Osteocyte (in vitro differentiated cells): ENCODE measurements around the gene CLEC3A. TPM values are rescaled to one million over a fixed set of nuclear protein-coding genes. Genes with fewer than 3 reads are reported as not detected.
"Not testable (repeated sequence)": the region's sequence is repeated elsewhere in the genome, so short reads cannot be mapped to it uniquely, and the experiment has no call there.

Source experiments
- DNase-seq: peaks from one replicate; pipeline ENCODE4 v3.0.0; 2021; ENCODE audit warnings: mixed read lengths; ENCODE audit not compliant: unreplicated experiment; ENCODE audit errors: extremely low spot score
- H3K27ac Mint-ChIP-seq: one replicate; pipeline ENCODE4 v1.8.0; 2021; ENCODE audit warnings: mild to moderate bottlenecking, mixed read lengths; ENCODE audit not compliant: unreplicated experiment
- H3K27me3 Mint-ChIP-seq: one replicate; pipeline ENCODE4 v1.8.0; 2021; ENCODE audit warnings: mixed read lengths; ENCODE audit not compliant: unreplicated experiment
- H3K36me3 Mint-ChIP-seq: one replicate; pipeline ENCODE4 v1.8.0; 2021; ENCODE audit warnings: mixed read lengths; ENCODE audit not compliant: unreplicated experiment
- H3K4me1 Mint-ChIP-seq: one replicate; pipeline ENCODE4 v1.8.0; 2021; ENCODE audit warnings: mixed read lengths; ENCODE audit not compliant: unreplicated experiment
- H3K4me3 Mint-ChIP-seq: one replicate; pipeline ENCODE4 v1.8.0; 2021; ENCODE audit warnings: mild to moderate bottlenecking, moderate library complexity, mixed read lengths; ENCODE audit not compliant: unreplicated experiment
- H3K9me3 Mint-ChIP-seq: one replicate; pipeline ENCODE4 v1.8.0; 2021; ENCODE audit warnings: mixed read lengths; ENCODE audit not compliant: unreplicated experiment
- total RNA-seq: library from RNA; stranded (reverse); gene quantifications from 2 replicates; pipeline ENCODE4 v1.2.1, GENCODE V29; 2021
- TF ChIP-seq, protein P1 (sequence below): fragments of 200-600 bp; sonication (generic); IDR thresholded peaks from 2 replicates; pipeline ENCODE4 v1.5.0; 2021; ENCODE audit warnings: antibody characterized with exemption, mild to moderate bottlenecking, moderate library complexity

The CLEC3A gene
- total RNA-seq, 1 donor from 2014 or later = not detected

DNA sequence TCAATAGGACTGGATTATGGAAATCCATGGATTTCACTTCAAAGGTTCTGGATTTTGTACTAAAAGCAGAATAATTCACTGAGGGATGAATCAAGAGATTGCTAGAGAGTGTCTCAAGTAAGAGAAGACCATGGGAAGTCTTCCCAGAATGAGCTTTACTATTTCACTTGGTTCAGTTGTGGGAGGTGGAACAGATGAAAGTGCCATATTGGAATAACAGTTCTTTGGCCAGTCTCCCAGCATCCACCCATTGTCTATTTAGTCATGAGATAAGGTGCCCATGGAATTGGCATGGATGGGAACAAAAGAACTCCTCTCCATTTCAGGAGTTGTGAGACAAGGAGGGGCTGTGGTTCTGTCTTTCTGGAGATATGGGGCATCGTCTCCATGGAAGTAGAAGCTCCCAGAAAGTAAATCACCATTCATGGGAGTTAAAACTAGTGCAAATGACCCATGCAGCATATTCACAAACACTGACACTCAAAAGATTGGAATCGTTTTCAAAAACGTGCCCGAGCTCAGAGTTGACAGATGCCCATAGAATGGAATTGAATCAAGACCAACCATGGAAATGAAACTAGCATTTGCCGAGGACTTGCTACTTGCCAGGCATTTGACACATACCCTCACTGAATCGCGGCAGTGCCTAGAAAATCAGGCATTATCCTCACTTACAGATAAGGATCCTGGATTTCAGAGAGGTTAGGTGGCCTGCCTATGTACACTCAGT, 36.2 kb upstream of the CLEC3A start:
- no peak overlapping the region for H3K4me3 Mint-ChIP-seq
- no peaks in the 10 kb centered on the region for H3K27me3 Mint-ChIP-seq
- H3K9me3 Mint-ChIP-seq = peaks cover 7% of the 10 kb centered on the region
- no peaks in the 10 kb centered on the region for H3K36me3 Mint-ChIP-seq
- DNase-seq = no peak
- TF ChIP-seq, protein P1, sequence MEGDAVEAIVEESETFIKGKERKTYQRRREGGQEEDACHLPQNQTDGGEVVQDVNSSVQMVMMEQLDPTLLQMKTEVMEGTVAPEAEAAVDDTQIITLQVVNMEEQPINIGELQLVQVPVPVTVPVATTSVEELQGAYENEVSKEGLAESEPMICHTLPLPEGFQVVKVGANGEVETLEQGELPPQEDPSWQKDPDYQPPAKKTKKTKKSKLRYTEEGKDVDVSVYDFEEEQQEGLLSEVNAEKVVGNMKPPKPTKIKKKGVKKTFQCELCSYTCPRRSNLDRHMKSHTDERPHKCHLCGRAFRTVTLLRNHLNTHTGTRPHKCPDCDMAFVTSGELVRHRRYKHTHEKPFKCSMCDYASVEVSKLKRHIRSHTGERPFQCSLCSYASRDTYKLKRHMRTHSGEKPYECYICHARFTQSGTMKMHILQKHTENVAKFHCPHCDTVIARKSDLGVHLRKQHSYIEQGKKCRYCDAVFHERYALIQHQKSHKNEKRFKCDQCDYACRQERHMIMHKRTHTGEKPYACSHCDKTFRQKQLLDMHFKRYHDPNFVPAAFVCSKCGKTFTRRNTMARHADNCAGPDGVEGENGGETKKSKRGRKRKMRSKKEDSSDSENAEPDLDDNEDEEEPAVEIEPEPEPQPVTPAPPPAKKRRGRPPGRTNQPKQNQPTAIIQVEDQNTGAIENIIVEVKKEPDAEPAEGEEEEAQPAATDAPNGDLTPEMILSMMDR = no peak
- no peak overlapping the region for H3K27ac Mint-ChIP-seq
- H3K4me1 Mint-ChIP-seq = no peaks in the 10 kb centered on the region

DNA sequence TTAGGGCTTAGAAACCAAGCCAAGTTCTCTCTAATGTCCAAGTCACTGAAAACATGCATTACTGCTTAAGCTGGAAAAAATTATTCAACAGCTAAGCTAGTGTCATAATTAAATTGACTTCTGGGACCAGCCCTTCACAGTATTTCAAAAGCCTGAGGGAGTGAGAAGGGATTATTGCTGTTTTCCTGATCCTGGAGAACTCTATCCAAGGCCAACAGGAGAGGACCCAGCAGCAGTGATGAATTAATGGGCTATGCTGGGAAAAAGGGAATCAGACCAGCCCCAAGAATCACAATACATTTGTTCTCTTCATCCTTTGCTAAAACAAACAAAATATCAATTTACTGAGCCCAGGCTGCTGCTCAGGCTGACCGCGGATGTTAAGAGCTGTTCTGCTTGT, 34.5 kb upstream of the CLEC3A start:
- TF ChIP-seq, protein P1 = no peak
- Mint-ChIP-seq H3K27me3 (no peaks in the 10 kb centered on the region), H3K9me3 (peaks cover 7% of the 10 kb centered on the region), H3K27ac (no peak overlapping the region), H3K4me3 (no peak overlapping the region), H3K36me3 (no peaks in the 10 kb centered on the region), H3K4me1 (no peaks in the 10 kb centered on the region)
- no peak for DNase-seq

DNA sequence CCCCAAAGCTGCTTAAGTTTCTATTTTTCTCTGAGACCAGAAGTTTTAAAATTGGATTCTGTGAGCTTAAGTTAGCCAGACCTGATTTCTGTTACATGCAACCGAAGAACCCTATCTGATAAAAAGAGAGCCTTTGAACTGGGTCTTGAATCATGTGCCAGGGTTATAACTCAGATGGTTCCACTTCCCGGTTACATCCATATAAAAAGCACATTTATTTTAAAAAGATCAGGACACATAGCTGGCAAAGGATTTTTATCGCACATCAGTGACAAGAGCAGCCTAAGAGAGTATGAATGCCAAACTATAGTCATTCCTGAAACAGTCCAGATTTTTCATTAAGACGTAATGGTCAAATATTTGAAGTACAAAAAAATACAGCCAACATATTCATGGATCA, 32.5 kb upstream of the CLEC3A start:
- TF ChIP-seq, protein P1 = no peak
- no peaks in the 10 kb centered on the region for H3K27me3 Mint-ChIP-seq
- H3K4me3 Mint-ChIP-seq = no peak overlapping the region
- peaks cover 11% of the 10 kb centered on the region for H3K9me3 Mint-ChIP-seq
- no peak overlapping the region for H3K27ac Mint-ChIP-seq
- H3K4me1 Mint-ChIP-seq = no peaks in the 10 kb centered on the region
- no peaks in the 10 kb centered on the region for H3K36me3 Mint-ChIP-seq
- DNase-seq = no peak

DNA sequence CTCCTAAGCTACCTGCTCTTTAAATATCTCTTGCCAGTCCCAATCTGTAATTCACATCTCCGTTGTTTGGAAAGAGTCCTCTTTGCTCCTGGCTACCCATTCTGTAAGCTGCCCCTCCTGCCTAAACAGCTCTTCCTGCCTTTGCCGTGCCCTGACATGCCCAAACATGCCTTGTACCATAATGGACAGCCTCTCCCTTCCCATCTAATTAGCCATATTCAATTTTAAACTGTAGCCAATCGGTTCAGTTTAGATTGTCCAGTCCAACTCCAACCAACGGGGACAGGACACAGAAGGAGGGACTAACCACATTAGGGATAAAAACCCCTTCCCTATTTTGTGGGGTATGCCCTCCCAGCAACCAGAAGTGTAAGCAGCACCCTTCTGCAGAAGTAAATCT, 30.6 kb upstream of the CLEC3A start:
- Mint-ChIP-seq H3K4me1 (no peaks in the 10 kb centered on the region), H3K4me3 (no peak overlapping the region), H3K9me3 (peaks cover 11% of the 10 kb centered on the region), H3K27ac (no peak overlapping the region), H3K36me3 (no peaks in the 10 kb centered on the region), H3K27me3 (no peaks in the 10 kb centered on the region)
- no peak for DNase-seq
- TF ChIP-seq, protein P1 = no peak

DNA sequence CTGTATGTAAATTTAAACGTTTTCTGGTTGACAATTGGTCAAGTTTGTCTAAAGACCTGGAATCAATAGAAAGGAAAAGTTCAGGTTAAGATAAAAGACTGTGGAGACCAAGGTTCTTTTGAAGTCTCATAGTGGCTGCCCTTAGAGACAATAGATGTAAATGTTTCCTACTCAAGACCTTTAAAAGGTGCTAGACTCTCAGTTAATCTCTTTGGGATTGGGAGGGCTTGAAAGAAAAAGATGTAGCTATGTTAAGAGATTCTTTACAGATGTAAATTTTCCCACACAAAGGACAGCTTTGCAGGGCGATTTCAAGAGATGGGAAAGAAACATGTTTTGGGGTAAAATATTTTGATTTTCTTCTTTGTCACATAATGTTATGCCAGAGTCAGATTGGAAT, 30.0 kb upstream of the CLEC3A start:
- not testable (repeated sequence) for H3K4me3 Mint-ChIP-seq, H3K4me1 Mint-ChIP-seq, H3K36me3 Mint-ChIP-seq, H3K27ac Mint-ChIP-seq, H3K27me3 Mint-ChIP-seq, DNase-seq
- peaks cover 15% of the 10 kb centered on the region for H3K9me3 Mint-ChIP-seq
